GM21717 (cell line): ENCODE data around the gene SLC17A4.

ENCODE experiments used
- ATAC-seq: cut with Tn5 transposase; IDR thresholded peaks from one replicate; pipeline ENCODE4 v1.9.1; 2021; ENCODE audit warnings: mild to moderate bottlenecking, moderate library complexity; ENCODE audit not compliant: unreplicated experiment

The SLC17A4 gene, protein sequence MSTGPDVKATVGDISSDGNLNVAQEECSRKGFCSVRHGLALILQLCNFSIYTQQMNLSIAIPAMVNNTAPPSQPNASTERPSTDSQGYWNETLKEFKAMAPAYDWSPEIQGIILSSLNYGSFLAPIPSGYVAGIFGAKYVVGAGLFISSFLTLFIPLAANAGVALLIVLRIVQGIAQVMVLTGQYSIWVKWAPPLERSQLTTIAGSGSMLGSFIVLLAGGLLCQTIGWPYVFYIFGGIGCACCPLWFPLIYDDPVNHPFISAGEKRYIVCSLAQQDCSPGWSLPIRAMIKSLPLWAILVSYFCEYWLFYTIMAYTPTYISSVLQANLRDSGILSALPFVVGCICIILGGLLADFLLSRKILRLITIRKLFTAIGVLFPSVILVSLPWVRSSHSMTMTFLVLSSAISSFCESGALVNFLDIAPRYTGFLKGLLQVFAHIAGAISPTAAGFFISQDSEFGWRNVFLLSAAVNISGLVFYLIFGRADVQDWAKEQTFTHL

DNA sequence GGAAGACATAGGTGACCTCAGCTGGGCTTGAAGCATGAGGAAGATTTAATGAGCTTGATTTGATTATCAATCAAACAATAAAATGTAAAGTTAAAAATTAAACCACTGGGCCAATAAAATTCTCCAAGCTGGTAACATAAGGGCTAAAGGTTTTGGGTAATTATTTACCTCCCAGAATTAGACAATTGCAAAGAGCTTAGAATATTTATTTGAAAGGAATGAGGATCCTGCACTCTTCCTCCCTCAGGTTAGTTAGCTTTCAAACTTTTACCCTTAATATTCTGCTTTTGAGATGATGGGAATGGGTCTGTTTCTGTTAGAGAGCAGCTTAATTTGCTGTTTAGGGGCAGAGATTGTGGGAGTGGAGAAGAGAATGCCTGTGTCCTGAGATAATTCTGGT, at the start of gene SLC17A4:
Gene SLC17A4 (plus strand): TSS at position 208 of the 400 bp plus-strand sequence. CDS start 7,221 bp downstream, outside the sequence.
- ATAC-seq = no peak

DNA sequence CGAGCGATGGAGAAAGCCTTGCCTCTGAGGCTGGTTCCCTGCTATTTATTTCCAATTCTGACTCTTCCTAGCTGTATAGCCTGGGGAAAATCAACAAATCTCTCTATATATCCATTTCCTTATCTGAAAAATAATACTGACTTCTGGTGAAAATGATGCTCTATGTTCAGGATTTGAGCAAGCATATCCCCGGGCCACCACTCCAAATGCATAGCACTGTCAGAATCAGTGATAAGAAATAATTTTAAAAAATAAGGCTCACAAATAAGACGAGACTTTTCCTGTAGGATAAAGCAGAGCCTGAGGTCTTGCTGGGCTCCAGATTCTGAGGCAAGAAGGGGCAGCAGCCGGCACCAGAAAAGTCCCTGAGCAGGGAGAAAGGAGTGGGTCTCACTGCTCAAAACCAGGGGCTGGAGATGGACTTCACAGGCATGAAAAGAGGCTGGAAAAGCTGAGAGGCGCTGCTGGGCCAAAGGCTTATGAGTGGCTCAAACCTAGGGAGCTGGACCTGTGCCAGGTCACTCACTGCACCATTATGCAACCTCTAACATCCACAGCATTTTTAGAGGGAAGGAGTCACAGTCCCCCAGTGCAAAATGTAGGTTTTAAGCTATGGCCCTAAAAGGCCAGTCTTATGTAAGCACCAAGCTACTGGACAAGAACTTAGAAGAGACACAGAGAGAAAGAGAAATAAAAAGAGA, 48.1 kb upstream of the SLC17A4 start:
- ATAC-seq = no peak

DNA sequence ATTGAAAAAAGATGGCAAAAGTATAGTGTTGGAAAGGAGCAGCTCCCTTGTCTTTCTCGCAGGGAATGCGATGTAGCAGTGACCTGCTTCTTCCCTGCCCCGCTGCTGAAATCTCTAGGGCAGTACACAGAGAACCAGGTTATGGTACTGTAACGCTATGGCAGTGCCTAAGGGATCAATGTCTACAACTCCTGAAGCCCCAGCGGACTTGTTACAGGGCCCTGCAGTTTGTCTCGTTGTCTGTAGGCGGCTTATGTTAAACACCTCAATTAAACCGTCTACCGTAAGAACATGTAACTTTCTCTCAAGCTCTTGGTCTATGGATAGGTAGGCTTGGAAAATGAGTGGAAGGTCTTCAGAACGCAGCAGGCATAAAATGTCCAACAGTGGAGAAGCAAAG, 44.8 kb upstream of the SLC17A4 start:
- ATAC-seq = no peak

DNA sequence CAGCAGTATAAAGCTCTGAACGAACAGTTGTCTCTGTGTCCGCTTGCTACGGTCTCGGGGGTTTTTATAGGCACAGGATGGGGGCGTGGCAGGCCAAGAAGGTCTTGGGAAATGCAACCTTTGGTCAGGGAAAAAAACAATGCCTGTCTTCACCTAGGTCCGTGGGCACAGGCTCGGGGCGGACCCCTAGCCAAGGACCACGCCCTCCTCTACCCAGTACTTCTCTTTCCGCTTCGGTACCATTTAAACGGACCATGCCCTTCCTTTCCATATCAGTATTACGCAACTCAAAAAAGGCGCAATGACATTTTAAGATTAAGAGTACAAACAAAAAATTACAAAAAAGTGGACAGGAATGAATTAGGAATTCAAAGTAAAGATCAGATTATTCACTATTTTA, 44.3 kb upstream of the SLC17A4 start:
- no peak for ATAC-seq

DNA sequence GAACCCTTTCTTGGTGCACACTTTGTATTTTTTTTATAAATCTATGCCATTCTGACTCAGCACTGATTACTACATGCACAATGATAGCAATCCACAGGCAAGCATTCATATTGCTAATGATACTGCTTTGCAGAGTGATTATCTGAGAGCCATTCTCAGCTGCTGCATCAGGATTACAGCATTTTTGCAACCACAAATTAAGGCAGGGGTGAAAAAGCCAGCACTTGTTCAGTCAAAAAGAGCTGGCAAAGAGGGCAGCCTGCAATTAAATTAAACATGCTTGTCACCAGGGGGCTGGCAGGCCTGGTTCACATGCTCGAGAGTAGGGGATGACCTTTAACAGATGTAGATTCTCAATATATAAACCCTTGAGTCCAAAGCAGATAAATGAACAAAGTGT, 40.7 kb upstream of the SLC17A4 start:
- no peak for ATAC-seq

DNA sequence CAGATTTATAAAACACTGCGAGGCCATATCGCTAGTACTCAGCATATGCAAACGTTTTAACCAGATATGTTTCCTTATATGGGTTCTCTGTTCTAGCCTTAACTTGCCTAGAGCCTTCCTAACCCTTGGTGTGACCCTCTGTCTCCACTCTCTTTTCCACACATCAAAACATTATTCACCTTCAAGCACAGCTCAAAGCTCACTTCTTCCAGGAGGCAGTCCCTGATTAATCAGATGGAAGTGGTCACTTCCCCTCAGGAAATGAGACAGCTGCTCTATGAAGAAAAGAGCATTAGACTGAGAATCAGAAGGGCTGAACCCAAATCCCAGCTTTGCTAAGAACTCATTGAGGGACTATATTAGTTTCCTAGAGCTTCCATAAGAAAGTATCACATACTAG, 39.8 kb upstream of the SLC17A4 start:
- no peak for ATAC-seq

DNA sequence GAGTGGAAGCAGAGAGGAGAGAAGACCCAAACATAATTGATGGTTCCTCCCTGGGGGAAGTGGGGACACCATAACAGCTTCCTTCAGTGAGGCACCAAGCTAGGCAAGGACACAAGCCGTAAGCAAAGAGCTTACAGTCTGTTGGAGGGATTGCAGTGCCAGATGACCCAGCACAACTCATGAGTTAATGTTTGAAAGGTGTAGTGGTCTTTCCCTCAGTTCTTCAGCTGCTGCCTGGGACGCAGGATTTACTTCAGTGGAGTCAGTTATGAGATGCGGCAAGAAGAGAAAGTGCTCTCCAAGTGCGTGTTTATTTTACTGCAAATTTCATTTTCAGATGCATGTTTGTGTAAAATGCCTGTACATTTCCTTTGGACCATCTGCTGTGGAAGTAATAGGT, 38.7 kb upstream of the SLC17A4 start:
- ATAC-seq = no peak

DNA sequence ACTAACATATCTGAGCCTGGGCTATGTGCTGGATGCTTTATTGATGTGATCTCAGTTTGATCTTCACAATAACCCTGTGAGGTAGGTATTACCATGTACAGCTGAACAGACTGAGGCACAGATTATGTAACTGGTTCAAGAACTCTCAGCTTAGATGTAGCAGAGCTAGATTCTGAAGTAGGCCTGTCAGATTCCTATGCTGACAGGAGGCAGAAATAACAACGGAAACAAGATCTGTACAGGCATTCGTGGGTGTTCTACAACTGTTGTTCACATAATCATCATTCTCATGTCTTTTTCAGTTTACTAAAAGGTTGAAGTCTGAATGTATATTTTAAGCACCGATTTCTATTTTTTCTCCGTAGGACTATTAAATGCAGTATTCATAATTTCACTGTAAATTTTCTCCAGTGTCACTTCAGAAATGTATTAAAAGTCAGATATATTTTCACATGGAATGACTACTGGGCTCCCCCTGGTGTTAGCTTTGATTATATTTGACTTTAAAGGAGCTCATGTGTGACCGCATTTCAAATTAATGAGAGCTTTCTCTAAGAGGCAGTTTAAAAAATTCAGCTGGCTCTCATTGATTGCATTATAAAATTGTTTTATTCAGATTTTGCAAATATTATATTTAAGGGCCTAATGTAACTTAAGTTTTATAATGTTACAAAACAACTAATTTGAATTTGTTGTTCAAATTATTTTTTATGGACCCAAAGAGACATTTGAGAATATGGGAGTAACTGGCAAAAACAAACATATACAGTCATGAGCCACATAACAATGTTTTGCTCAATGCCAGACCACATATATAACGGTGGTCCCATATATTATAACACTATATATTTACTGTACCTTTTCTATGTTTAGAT, 36.4 kb upstream of the SLC17A4 start:
- no peak for ATAC-seq

DNA sequence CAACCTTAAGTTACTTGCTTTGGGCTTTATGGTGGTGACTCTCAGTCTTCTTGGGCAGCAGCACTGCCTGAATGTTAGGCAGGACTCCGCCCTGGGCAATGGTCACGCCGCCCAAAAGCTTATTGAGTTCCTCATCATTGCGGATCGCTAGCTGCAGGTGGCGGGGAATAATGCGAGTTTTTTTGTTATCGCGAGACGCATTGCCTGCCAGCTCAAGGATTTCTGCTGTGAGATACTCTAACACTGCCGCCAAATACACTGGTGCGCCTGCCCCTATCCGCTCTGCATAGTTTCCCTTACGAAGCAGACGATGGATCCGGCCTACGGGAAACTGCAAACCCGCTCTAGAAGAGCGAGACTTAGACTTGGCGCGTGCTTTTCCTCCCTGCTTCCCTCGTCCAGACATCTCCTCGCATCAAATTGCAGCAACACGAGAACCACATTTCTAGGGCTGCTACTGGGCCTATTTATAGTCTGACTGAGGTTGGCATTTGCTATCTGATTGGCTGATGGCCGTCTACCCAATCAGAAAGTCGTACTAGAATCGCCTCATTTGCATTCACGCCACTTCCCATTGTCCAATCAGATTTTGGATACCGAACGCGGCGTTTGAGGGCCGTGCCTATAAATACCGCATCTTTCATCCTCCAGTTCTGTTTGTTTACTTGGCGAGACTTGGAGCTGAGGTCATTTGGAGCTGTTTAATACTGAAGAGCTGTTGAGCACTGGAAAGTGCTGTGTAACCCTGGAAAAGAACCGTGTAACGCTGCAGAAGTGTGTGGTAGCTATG, 28.2 kb upstream of the SLC17A4 start:
- no peak for ATAC-seq

DNA sequence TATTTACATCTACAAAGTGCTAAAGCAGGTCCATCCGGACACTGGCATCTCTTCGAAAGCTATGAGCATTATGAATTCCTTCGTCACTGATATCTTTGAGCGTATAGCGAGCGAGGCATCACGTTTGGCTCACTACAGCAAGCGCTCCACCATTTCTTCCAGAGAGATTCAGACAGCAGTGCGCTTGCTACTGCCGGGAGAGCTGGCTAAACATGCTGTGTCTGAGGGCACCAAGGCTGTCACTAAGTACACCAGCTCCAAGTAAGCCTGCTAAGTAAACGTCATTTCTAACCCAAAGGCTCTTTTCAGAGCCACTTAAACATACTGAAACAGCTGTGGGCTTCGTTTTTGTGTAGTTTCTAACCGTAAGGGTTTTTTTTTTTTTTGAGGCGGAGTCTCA, 27.5 kb upstream of the SLC17A4 start:
- ATAC-seq = no peak

DNA sequence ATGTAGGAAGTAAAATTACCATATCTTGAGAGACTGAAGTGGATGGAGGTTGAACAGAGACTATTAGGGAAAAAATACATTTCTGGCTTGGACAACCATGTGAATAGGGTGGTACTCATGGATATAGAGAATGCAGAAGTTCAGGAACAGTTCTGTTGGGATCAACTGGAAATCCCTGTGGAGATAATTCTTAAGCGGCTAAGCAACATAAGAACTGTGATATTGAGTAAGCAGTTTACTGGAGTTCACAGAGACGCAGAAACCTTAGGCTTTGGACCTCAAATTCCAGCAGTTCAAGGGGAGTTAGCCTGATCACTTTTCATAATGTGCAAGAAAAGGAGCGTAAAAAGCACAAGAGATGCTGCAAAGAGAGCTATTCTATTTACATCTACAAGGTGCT, 23.6 kb upstream of the SLC17A4 start:
- ATAC-seq = no peak

DNA sequence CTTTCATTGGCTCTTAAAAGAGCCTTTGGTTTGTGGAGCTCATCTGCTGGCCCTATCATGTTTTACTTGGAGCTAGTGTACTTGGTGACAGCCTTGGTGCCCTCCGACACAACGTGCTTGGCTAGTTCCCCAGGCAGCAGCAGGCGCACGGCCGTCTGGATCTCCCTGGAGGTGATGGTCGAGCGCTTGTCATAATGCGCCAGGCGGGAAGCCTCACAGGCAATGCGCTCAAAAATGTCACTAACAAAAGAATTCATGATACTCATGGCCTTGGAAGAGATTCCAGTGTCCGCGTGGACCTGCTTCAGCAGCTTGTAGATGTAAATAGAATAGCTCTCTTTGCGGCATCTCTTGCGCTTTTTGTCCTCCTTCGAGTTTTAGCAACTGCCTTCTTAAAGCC, 22.8 kb upstream of the SLC17A4 start:
- no peak for ATAC-seq

DNA sequence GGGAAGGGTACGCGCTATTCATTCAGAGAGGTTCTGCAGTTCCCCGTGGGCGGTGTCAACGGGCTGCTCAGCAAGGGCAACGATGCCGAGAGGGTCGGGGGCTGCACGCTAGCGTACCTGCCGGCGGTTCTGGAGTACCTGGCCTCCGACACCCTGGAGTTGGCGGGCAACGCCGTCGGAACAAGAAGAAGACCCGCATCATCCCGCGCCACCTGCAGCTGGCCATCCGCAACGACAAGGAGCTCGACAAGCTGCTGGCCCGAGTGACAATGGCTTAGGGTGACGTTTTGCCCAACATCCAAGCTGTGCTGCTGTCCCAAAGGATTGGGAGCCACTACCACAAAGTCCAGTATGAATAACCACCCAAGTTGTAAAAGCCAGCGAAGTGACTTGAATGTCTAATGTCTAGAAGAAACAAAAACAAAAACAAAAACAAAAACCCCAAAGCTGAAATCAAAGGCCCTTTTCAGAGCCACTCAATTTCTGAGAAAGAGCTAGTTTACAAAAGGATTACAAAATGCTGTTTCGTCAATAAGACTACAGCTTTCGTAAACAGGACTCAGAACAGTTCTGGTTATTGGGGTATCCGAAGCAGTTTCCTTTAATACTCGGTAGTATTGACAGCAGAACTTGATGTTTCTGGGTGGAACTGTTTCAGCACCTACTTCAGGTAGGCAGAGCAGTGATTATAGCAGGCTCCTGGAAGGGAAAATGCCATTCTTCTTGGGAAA, 21.9 kb upstream of the SLC17A4 start:
- no peak for ATAC-seq

DNA sequence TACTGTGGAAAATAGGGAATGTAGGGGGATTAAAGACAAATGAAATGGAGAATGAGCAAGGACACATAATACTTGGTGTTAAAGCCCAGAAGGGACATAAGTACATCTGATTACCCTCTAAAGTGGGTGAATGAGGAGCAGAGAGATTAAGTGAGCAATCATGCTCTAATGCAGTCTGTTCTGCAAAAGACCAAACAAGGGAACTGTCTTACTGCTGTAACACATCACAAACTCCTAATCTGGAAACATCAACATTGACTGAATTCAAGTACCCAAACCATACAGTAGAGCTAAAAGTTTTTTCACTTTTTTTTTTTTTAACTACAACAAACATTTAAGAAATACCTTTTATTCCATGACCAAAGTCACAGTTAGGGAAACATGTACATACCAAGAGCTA, 19.3 kb upstream of the SLC17A4 start:
- ATAC-seq = no peak

DNA sequence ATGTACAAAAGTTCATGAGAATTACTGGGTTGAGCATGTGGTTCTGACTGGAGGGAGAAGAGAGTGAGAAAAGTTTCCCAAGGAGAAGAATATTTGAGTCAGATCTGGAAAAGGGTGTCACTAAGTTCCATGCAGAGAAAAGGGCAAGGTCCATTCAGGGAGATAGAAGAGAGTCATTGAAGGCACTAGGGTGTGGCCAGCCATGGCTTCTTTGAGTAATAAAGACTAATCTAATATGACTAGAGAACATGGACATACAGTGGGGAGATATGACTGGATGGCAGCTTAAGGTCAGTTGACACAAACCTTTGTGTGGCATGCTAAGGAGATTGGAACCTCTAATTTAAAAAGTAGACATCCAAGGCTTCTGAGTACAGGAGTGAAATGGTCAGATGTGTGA, 10.7 kb upstream of the SLC17A4 start:
- no peak for ATAC-seq

DNA sequence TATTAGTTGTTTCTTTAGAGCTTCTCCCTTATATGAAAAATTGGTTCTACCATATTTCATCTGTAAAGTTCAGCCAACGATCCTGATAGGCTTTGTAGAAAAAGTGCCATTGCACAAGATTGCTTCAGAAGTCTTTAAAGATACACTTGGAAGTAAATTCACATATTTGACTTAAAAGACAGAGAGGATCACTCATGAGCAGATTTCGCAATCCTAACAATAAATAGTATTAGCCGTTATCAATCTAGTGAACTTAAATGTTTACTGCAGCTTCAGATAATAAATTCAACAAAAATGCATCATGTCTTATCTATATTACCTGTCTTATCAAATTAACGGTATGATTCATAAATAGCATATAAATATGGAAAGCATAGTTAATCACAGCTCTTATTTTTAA, 8.7 kb upstream of the SLC17A4 start:
- ATAC-seq = no peak

DNA sequence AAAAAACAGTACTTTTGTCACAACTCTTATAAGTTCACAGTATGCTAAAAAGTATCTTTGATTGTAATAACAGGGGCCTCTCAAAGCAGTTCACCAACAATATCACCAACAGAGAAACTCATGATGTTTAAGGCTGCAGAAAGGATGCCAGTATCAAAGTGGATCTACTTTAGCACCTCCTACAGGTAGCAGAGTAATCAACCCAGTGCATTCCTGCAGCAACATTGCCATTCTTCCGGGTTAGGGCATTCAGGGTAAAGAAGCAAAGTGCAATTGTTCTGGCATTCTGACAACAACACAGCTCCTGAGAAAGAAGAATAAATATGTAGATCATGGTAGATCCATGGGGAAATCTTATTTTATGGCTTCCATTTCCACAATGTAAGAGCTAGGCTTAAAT, 7.6 kb upstream of the SLC17A4 start:
- no peak for ATAC-seq

DNA sequence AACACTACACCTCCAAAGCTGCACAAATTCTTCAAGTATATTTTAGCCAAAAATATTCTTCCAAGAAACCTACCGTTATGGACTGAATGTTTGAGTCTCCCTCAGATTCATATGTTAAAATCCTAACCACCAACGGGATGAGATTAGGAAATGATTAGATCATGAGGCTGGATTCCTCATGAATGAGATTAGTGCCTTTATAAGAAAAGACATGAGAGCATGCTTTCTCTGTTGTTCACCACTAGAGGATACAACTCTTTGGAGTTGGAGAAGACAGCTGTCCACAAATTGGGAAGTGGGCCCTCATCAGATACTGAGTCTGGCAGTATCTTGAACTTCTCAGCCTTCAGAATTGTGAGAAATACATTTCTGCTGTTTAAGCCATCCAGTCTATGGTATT, 7.1 kb upstream of the SLC17A4 start:
- no peak for ATAC-seq

DNA sequence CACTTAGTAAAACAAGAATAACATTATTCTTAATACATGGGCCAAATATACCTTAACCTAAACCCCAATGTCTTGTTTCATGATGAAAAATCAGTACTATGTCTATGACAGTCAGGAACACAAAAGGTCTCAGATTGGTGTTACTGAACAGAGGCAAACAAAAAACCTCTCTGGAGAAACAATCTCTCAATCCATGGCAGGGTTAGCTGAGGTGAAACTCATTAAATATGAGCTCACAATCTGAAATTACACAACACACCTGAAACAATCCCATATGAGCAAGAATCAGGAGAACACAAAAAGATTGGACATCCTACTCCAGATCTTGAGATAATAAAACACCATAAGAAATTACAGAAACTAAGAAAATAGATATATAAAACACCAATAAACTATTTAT, 6.5 kb upstream of the SLC17A4 start:
- ATAC-seq = no peak
